Stimulated activated CD4-positive, alpha-beta T cell treated with anti-CD3 and anti-CD28 coated beads, Interleukin-4, amount 100 ng/mL, for 48 hours (primary cell): ENCODE data around the gene DEPDC1B.
"Not testable (repeated sequence)": the region's sequence is repeated elsewhere in the genome, so short reads cannot be mapped to it uniquely, and the experiment has no call there.

ENCODE experiments used
- DNase-seq, 2 donors: peaks; one replicate each; pipeline ENCODE4 v3.0.0-alpha.2; 2020; ENCODE audit warnings: low read depth in 2 of 2

DEPDC1B gene

GRCh38 chr5:60583616-60584015, 116.3 kb downstream of the DEPDC1B start:
- DNase-seq, result no peak

DNA sequence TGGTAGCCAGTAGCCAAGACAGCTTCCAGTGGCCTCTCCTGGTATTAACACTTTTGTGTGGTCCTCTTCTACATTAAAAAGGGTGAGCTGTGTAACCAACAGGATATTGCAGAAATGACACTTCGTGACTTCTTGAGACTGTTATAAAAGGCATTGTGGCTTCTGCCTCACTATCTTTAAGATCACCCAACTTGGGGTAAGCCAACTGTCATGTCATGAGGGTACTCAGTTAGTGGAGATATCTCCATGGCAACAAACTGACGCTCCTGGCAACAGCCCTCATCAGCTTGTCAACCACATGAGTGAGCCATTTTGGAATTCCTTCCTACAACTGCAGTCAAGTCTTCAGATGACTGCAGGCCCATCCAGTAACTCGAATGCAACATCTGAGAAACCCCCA, 121.7 kb downstream of the DEPDC1B start:
- DNase-seq, result no peak

- DNase-seq, result no peak
Observed at GRCh38 chr5:60577116-60577515, 122.8 kb downstream of the DEPDC1B start.

DNA sequence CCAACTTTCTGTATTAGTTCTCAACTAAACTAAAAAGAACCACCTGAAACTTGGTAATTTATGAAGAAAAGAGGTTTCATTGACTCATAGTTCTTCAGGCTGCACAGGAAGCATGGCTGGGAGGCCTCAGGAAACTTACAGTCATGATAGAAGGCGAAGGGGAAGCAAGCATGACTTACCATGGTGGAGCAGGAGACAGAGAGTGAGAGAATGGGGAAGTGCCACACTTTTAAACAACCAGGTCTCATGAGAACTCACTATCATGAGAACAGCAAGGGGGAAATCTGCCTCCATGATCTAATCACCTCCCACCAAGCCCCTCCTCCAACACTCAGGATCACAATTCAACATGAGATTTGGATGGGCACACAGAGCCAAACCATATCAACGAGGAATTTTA, 123.5 kb downstream of the DEPDC1B start:
- DNase-seq, result no peak

GRCh38 chr5:60568646-60569045, 131.3 kb downstream of the DEPDC1B start:
- no peak for DNase-seq

- no peak for DNase-seq
Observed at GRCh38 chr5:60563696-60564324, 136.2 kb downstream of the DEPDC1B start.

GRCh38 chr5:60553291-60553690, 146.7 kb downstream of the DEPDC1B start:
- DNase-seq, result not testable (repeated sequence)

- no peak for DNase-seq
Observed at GRCh38 chr5:60551829-60552228, 148.1 kb downstream of the DEPDC1B start.

DNA sequence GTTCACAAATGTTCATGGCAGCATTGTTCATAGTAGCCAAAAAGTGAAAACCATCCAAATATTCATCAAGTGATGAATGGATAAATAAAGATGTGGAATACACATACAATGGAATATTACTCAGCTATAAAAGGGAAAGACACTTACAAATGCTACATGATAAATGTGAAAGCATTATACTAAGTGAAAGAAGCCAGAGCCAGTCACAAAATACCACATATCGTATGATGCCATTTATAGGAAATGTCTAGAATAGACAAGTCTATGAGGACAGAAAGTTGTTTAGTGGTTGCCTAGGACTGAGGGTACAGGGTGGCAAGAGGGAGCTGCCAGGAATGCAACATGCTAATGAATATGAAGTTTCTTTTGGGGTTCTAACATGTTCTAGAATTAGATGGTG, 148.7 kb downstream of the DEPDC1B start:
- no peak for DNase-seq

DNA sequence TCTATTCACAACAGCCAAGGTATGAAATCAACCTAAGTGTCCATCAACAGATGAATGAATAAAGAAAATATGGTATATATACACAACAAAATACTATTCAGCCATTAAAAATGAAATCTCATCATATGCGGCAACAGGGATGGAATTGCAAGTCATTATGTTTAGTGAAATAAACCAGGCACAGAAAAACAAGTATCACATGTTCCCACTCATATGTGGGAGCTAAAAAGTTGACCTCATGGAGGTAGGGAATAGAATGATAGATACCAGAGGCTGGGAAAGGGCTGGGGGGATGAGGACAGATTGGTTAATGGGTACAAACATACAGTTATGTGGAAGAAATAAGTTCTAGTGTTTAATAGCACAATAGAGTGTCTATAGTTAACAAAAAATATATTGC, 149.7 kb downstream of the DEPDC1B start:
- DNase-seq, result no peak

GRCh38 chr5:60549841-60550240, 150.1 kb downstream of the DEPDC1B start:
- no peak for DNase-seq
